ENCODE results near the gene SLC35B4.

The SLC35B4 gene

GRCh38 chr7:134343136-134343535, 26.4 kb upstream of the SLC35B4 start:
- H3K4me1 ChIP-seq (ENCODE audit: low read length): peaks cover 31% of the 10 kb centered on the region
- H3K9ac ChIP-seq (ENCODE audit: low read length): no peak overlapping the region
- no peak overlapping the region for H3K4me3 ChIP-seq (ENCODE audit: low read length)
- no peaks in the 10 kb centered on the region for H3K9me3 ChIP-seq (ENCODE audit: insufficient read depth, low read length)
- no peaks in the 10 kb centered on the region for H3K36me3 ChIP-seq (replicated peaks; ENCODE audit: low read depth, low read length)
- no peak overlapping the region for H2AFZ ChIP-seq (ENCODE audit: low read depth, low read length)
- no peaks in the 10 kb centered on the region for H3K27me3 ChIP-seq (ENCODE audit: low read depth, low read length)
- no peaks in the 10 kb centered on the region for H3K79me2 ChIP-seq (ENCODE audit: low read length)
- no peak overlapping the region for H3K4me2 ChIP-seq (ENCODE audit: low read length)
- TF ChIP-seq, protein P1, sequence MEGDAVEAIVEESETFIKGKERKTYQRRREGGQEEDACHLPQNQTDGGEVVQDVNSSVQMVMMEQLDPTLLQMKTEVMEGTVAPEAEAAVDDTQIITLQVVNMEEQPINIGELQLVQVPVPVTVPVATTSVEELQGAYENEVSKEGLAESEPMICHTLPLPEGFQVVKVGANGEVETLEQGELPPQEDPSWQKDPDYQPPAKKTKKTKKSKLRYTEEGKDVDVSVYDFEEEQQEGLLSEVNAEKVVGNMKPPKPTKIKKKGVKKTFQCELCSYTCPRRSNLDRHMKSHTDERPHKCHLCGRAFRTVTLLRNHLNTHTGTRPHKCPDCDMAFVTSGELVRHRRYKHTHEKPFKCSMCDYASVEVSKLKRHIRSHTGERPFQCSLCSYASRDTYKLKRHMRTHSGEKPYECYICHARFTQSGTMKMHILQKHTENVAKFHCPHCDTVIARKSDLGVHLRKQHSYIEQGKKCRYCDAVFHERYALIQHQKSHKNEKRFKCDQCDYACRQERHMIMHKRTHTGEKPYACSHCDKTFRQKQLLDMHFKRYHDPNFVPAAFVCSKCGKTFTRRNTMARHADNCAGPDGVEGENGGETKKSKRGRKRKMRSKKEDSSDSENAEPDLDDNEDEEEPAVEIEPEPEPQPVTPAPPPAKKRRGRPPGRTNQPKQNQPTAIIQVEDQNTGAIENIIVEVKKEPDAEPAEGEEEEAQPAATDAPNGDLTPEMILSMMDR (IDR thresholded peaks at IDR 0.05; ENCODE audit: low read depth, low read length): no peak
- TF ChIP-seq EZH2phosphoT487 (IDR thresholded peaks at IDR 0.05; ENCODE audit: low read depth): no peak
- no peaks in the 10 kb centered on the region for H4K20me1 ChIP-seq (ENCODE audit: insufficient read depth, low read length)
- no peak overlapping the region for H3K27ac ChIP-seq (ENCODE audit: low read length)

GRCh38 chr7:134339475-134339874, 22.7 kb upstream of the SLC35B4 start:
- H3K27ac ChIP-seq (ENCODE audit: low read length): no peak overlapping the region
- no peak overlapping the region for H2AFZ ChIP-seq (ENCODE audit: low read depth, low read length)
- H3K4me2 ChIP-seq (ENCODE audit: low read length): no peak overlapping the region
- H3K9me3 ChIP-seq (ENCODE audit: insufficient read depth, low read length): no peaks in the 10 kb centered on the region
- no peak for TF ChIP-seq EZH2phosphoT487 (IDR thresholded peaks at IDR 0.05; ENCODE audit: low read depth)
- TF ChIP-seq, protein P1 (IDR thresholded peaks at IDR 0.05; ENCODE audit: low read depth, low read length): no peak
- peaks cover 2% of the 10 kb centered on the region for H3K4me1 ChIP-seq (ENCODE audit: low read length)
- H4K20me1 ChIP-seq (ENCODE audit: insufficient read depth, low read length): no peaks in the 10 kb centered on the region
- H3K36me3 ChIP-seq (replicated peaks; ENCODE audit: low read depth, low read length): no peaks in the 10 kb centered on the region
- H3K9ac ChIP-seq (ENCODE audit: low read length): no peak overlapping the region
- H3K79me2 ChIP-seq (ENCODE audit: low read length): no peaks in the 10 kb centered on the region
- H3K4me3 ChIP-seq (ENCODE audit: low read length): no peak overlapping the region
- no peaks in the 10 kb centered on the region for H3K27me3 ChIP-seq (ENCODE audit: low read depth, low read length)

- H2AFZ ChIP-seq (ENCODE audit: low read depth, low read length): no peak overlapping the region
- no peaks in the 10 kb centered on the region for H3K27me3 ChIP-seq (ENCODE audit: low read depth, low read length)
- no peak for TF ChIP-seq EZH2phosphoT487 (IDR thresholded peaks at IDR 0.05; ENCODE audit: low read depth)
- TF ChIP-seq, protein P1 (IDR thresholded peaks at IDR 0.05; ENCODE audit: low read depth, low read length): no peak
- no peak overlapping the region for H3K9ac ChIP-seq (ENCODE audit: low read length)
- H3K79me2 ChIP-seq (ENCODE audit: low read length): no peaks in the 10 kb centered on the region
- no peak overlapping the region for H3K27ac ChIP-seq (ENCODE audit: low read length)
- no peaks in the 10 kb centered on the region for H3K36me3 ChIP-seq (replicated peaks; ENCODE audit: low read depth, low read length)
- no peaks in the 10 kb centered on the region for H4K20me1 ChIP-seq (ENCODE audit: insufficient read depth, low read length)
- no peak overlapping the region for H3K4me2 ChIP-seq (ENCODE audit: low read length)
- no peak overlapping the region for H3K4me3 ChIP-seq (ENCODE audit: low read length)
- no peaks in the 10 kb centered on the region for H3K9me3 ChIP-seq (ENCODE audit: insufficient read depth, low read length)
- H3K4me1 ChIP-seq (ENCODE audit: low read length): no peaks in the 10 kb centered on the region
Observed at GRCh38 chr7:134337980-134338379, 21.2 kb upstream of the SLC35B4 start.

DNA sequence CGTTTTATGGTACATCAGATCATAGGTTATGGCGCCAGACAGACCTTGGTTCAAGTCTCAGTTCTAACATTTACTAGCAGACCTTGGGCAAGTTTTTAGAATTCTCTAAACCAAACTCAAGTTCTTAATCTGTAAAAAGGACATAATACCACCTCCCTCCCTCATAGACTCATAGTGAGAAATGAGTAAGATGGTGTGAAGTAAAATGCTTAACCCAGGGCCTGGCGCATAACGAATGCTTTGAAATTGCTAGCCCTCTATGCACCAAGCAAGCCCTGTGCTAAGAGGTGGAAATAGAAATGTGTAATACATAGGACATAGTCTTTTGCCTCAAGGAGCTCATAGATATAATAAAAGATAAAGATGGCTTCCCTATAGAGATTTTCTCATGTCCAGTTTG, 17.7 kb upstream of the SLC35B4 start:
- no peaks in the 10 kb centered on the region for H4K20me1 ChIP-seq (ENCODE audit: insufficient read depth, low read length)
- no peak overlapping the region for H2AFZ ChIP-seq (ENCODE audit: low read depth, low read length)
- no peak overlapping the region for H3K27ac ChIP-seq (ENCODE audit: low read length)
- peaks cover 12% of the 10 kb centered on the region; the same call in 1 of the 2 replicates for H3K4me1 ChIP-seq (ENCODE audit: low read length)
- no peaks in the 10 kb centered on the region for H3K27me3 ChIP-seq (ENCODE audit: low read depth, low read length)
- H3K9me3 ChIP-seq (ENCODE audit: insufficient read depth, low read length): no peaks in the 10 kb centered on the region
- H3K79me2 ChIP-seq (ENCODE audit: low read length): no peaks in the 10 kb centered on the region
- no peak overlapping the region for H3K9ac ChIP-seq (ENCODE audit: low read length)
- TF ChIP-seq, protein P1 (IDR thresholded peaks at IDR 0.05; ENCODE audit: low read depth, low read length): no peak
- TF ChIP-seq EZH2phosphoT487 (IDR thresholded peaks at IDR 0.05; ENCODE audit: low read depth): no peak
- no peak overlapping the region for H3K4me3 ChIP-seq (ENCODE audit: low read length)
- H3K4me2 ChIP-seq (ENCODE audit: low read length): no peak overlapping the region
- H3K36me3 ChIP-seq (replicated peaks; ENCODE audit: low read depth, low read length): no peaks in the 10 kb centered on the region

Data from OCI-LY3 (cell line).